Neutrophil (primary cell): Measurements from ENCODE around the gene MISP.

Experiments
- H3K27ac ChIP-seq: fragments of 200-600 bp; sonication (generic); 2 replicates; pipeline ENCODE4 v1.5.1; 2016; ENCODE audit warnings: mild to moderate bottlenecking, moderate library complexity
- H3K27me3 ChIP-seq: fragments of 200-600 bp; sonication (generic); 2 replicates; pipeline ENCODE4 v1.6.0; 2016; ENCODE audit warnings: mild to moderate bottlenecking
- H3K36me3 ChIP-seq: fragments of 200-600 bp; sonication (generic); 2 replicates; pipeline ENCODE4 v1.5.1; 2017
- H3K4me1 ChIP-seq, 2 experiments: fragments of 200-600 bp in 1 of 2; sonication (generic) in 1 of 2; 1 replicate in 1 of 2; 2 replicates in 1 of 2; pipeline versions ENCODE4 v1.5.1 to v1.6.1; 2013 to 2016; ENCODE audit warnings: low read depth in 1 of 2, low read length in 1 of 2, mild to moderate bottlenecking in 1 of 2, moderate library complexity in 1 of 2; ENCODE audit not compliant: control insufficient read depth in 1 of 2, insufficient read depth in 1 of 2
- H3K4me3 ChIP-seq, 2 experiments: fragments of 200-600 bp in 1 of 2; sonication (generic) in 1 of 2; 1 replicate in 1 of 2; 2 replicates in 1 of 2; pipeline ENCODE4 v1.5.1; 2013 to 2016; ENCODE audit warnings: low read depth in 1 of 2, low read length in 1 of 2, mild to moderate bottlenecking in 1 of 2, moderate library complexity in 1 of 2
- H3K9me3 ChIP-seq: fragments of 200-600 bp; sonication (generic); 2 replicates; pipeline ENCODE4 v1.5.1; 2016
- CTCF ChIP-seq: fragments of 200-600 bp; sonication (generic); IDR thresholded peaks from 2 replicates; pipeline ENCODE4 v1.5.1; 2016; ENCODE audit warnings: antibody characterized with exemption

Gene MISP

GRCh38 chr19:722553-723101, 28.3 kb upstream of the MISP start:
- no peak for TF ChIP-seq CTCF
- Histone ChIP-seq H3K4me1 (peaks cover 0 to under 1% of the 10 kb centered on the region in 2 experiments), H3K9me3 (no peaks in the 10 kb centered on the region), H3K27me3 (peaks cover 56% of the 10 kb centered on the region), H3K27ac (no peak overlapping the region), H3K4me3 (no peak overlapping the region), H3K36me3 (no peaks in the 10 kb centered on the region)

GRCh38 chr19:723247-723646, 27.7 kb upstream of the MISP start:
- no peaks in the 10 kb centered on the region for H3K36me3 ChIP-seq
- no peak for TF ChIP-seq CTCF
- peaks cover 55% of the 10 kb centered on the region for H3K27me3 ChIP-seq
- no peaks in the 10 kb centered on the region for H3K9me3 ChIP-seq
- H3K4me3 ChIP-seq: no peak overlapping the region
- H3K4me1 ChIP-seq: peaks cover 5 to 6% of the 10 kb centered on the region in 2 experiments
- H3K27ac ChIP-seq: no peak overlapping the region

GRCh38 chr19:723714-724113, 27.2 kb upstream of the MISP start:
- Histone ChIP-seq H3K4me1 (peaks cover 6 to 7% of the 10 kb centered on the region in 2 experiments), H3K4me3 (no peak overlapping the region), H3K9me3 (no peaks in the 10 kb centered on the region), H3K36me3 (no peaks in the 10 kb centered on the region), H3K27me3 (peaks cover 51% of the 10 kb centered on the region), H3K27ac (no peak overlapping the region)
- TF ChIP-seq CTCF: no peak

- H3K36me3 ChIP-seq: no peaks in the 10 kb centered on the region
- no peak overlapping the region for H3K27ac ChIP-seq
- H3K4me3 ChIP-seq: no peak overlapping the region
- H3K9me3 ChIP-seq: no peaks in the 10 kb centered on the region
- H3K4me1 ChIP-seq: peaks cover 6 to 7% of the 10 kb centered on the region in 2 experiments
- no peak for TF ChIP-seq CTCF
- H3K27me3 ChIP-seq: peaks cover 32% of the 10 kb centered on the region
These were observed 25.3 kb upstream of the MISP start for GRCh38 chr19:725461-726089.

GRCh38 chr19:726993-727956, 23.6 kb upstream of the MISP start:
- Histone ChIP-seq H3K27me3 (peaks cover 17% of the 10 kb centered on the region), H3K4me1 (peaks cover 6 to 7% of the 10 kb centered on the region in 2 experiments), H3K4me3 (no peak overlapping the region), H3K9me3 (no peaks in the 10 kb centered on the region), H3K36me3 (no peaks in the 10 kb centered on the region), H3K27ac (no peak overlapping the region)
- TF ChIP-seq CTCF: no peak
